Hematopoietic multipotent progenitor cell (in vitro differentiated cells): ENCODE data around the gene ZNF76. TPM values are rescaled to one million over a fixed set of nuclear protein-coding genes. Genes with fewer than 3 reads are reported as not detected.
"Not testable (repeated sequence)": the region's sequence is repeated elsewhere in the genome, so short reads cannot be mapped to it uniquely, and the experiment has no call there.

Source experiments
- DNase-seq, 3 donors: peaks; one replicate each; pipeline ENCODE4 v3.0.0-alpha.2; 2011 to 2015; ENCODE audit warnings: low read depth in 2 of 3, low spot score in 2 of 3
- total RNA-seq: library from RNA; depleted of rRNA; stranded (reverse); fragments of >200 nt; gene quantifications from one replicate; pipeline ENCODE4 v1.2.3, GENCODE V29; 2012

Gene ZNF76
- total RNA-seq, 1 donor, result 51.2 TPM

DNA sequence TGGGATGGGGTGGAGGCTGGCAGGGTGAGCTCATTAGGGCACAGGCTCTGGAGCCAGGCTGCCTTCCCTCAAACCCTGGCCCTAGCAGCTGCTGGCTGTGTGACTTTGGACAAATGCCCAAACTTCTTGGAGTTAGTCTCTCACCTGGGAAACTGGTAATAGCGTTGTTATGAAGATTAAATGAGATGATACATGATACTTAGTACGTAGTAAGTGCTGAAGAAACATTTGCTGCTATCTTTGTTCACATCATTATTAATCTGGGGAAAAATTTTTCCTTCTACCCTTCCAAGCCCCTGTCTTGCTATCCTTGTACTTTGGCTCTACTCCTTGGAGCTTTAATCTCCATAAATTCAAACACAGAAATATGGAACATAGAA is 60.5 kb downstream of the ZNF76 start:
- no peak for DNase-seq

DNA sequence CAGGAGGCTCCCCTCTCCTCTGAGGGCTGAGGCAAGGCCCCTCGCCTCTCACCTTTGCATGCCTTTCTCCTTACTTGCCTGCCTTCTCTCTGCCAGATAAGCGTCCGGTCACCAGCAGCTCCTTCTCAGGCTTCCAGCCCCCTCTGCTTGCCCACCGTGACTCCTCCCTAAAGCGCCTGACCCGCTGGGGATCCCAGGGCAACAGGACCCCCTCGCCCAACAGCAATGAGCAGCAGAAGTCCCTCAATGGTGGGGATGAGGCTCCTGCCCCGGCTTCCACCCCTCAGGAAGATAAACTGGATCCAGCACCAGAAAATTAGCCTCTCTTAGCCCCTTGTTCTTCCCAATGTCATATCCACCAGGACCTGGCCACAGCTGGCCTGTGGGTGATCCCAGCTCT is 61.6 kb downstream of the ZNF76 start:
- no peak for DNase-seq

DNA sequence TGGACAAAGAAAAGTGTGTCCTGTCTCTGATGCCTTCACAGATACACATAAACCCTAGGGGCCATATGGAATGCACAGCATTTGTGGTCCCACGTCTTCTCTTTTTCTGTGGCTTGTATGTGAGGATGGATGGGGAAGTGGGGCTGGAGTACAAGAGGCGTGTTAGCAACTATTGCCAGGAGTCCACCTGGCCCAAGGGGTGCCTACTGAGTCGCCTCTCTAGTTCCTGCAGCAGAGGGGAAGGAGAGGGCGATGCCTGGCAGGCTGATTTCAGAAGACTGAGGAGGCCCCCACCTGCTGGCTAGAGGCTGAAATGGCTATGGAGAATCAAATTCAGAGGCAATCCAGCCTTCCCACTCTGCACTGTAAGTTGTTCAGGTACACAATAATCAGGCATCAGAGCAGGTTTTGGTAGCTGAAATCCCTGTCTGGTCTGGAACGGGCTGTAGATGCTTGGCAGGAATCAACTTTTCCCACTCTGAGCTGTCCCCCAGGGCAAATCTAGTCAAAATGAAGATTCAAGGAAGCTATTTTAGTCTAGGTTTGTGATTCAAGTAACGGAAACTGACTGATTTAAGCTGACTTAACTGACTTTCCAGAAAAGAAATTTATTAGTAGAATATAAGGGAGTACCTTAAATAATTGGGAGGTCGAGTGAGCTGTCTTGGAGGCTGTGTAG is 68.0 kb downstream of the ZNF76 start:
- DNase-seq, result peak in 2 of 3 donors; percentile 74 to 85

DNA sequence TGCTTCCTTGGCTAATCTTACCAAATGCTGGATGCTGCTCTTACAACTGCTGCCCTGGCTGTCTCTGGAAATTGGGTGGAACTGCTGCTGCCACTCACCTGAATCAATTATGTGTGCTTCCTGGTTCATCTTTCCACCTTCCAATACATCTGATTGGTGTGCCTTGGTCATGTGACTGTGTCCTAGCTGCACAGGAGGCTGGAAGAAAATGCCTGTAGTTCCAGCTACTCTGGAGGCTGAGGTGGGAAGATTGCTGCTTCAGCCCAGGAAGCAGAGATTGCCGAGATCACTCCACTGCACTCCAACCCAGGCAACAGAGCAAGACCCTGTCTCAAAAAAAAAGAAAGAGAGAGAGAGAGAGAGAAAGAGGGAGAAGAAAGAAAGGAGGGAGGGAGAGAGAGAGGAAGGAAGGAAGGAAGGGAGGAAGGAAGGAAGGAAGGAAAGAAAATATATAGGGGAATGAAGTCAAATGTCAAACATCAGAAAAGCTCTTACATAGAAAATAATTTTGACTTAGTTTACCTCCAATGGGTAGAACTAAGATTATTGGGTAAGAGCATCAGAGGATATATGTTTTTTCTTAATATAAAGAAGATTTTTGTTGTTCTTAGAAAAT is 68.7 kb downstream of the ZNF76 start:
- no peak for DNase-seq

DNA sequence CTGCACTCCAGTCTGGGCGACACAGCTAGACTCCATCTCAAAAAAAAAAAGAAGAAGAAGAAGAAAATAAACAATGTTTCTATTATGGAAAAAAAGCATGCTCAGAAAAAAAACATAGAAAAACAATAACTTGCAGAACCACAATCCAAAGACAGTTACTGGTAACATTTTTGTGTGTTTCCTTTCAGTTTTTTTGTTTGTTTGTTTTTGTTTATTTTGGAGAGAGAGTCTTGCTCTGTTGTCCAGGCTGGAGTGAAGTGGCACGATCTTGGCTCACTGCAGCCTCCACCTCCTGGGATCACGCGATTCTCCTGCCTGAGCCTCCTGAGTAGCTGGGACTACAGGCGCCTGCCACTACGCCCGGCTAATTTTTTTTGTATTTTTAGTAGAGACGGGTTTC is 69.4 kb downstream of the ZNF76 start:
- not testable (repeated sequence) for DNase-seq

DNA sequence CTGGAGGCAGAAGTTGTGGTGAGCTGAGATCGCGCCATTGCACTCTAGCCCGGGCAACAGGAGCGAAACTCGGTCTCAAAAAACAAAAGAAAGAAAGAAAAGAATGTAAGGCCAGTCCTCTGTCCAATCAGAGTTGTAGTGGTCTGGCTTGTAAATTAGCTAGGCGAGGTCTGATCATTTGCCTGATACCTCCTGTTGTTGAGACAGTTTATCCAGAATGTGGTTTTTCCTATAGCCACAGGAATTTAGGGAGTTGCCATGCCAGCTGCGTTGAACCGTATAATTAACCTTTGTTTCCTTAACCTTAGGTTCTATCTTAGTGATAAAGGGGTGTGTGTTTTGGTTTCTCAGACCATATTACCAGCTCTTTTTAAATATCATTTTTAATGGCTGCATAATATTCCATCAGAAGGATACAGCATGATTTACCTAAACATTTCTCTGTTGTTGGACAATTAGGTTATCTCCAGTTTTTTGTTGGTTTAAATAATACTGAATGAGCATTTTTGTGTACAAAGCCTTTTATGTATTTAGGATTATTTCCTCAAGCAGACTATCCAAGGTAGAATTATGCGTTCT is 71.1 kb downstream of the ZNF76 start:
- DNase-seq, result no peak

DNA sequence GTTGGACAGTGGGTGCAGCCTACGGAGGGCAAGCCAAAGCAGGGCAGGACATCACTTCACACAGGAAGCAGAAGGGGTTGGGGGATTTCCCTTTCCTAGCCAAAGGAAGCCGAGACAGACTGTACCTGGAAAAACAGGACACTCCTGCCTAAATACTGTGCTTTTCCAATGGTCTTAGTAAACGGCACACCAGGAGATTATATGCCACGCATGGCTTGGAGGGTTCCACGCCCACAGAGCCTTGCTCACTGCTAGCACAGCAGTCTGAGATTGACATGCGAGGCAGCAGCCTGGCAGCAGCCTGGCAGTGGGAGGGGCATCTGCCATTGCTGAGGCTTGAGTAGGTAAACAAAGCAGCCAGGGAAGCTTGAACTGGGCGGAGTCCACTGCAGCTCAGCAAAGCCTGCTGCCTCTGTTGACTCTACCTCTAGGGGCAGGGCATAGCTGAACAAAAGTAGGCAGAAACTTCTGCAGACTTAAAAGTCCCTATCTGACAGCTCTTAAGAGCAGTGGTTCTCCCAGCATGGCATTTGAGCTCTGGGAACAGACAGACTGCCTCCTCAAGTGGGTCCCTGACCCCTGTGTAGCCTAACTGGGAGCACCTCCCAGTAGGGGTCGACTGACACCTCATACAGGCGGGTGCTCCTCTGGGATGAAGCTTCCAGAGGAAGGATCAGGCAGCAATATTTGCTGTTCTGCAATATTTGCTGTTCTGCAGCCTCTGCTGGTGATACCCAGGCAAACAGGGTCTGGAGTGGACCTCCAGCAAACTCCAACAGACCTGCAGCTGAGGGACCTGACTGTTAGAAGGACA is 72.7 kb downstream of the ZNF76 start:
- DNase-seq, result not testable (repeated sequence)

DNA sequence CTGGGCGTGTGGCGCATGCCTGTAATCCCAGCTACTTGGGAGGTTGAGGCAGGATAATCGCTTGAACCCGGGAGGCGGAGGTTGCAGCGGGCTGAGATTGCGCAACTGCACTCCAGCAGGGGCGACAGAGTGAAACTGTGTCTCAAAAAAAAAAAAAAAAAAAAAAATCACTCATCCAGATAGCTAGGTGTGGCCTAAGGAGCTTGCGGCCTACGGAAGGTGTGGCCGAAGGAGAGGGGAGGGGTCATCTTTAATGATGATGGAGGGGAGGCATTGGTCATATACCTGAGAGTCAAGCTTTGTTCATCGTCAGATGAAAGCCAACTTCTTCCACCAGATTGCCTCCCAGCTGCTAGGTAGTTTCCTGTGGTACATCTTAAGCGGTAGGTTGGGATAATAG is 82.0 kb downstream of the ZNF76 start:
- DNase-seq, result no peak

DNA sequence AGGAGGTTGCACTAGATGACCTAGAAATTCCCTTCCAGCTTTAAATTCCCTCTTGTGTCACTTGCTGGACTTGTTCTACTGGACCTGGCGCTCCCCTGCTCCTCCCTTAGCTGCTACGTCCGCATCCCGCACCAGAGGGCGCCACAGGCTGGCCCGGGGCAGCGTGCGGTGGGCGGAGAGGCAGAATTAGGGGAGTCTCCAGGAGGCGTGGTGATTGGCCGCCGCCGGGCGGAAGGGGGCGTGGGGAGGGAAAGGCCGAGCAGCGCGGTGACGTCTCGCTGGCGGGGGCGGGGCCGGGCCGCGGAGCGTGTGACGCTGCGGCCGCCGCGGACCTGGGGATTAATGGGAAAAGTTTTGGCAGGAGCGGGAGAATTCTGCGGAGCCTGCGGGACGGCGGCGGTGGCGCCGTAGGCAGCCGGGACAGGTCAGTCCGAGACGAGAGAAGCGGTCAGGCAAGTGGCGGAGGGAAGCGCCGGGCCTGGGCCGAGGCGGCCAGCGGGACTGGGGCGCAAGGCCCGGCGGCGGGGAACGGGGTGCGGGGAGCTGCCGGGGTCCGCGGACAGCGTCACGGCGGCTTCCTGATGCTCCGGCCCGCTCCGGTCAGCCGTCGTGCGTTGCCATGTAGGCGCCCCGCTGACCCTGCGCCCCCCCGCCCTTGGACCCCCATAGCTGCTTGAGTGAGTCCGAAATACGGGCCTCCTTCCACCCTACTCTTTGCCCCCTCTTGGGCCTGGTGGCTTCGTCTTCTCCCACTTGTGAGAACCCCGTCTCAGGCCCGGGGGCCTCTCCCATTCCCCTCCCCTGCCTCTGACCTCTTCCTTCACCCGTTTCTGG is 82.9 kb downstream of the ZNF76 start, which contains the start of gene PPARD:
Gene PPARD, plus strand, starts transcription at position 301 of the 834 bp plus-strand sequence. CDS start 68,530 bp downstream, outside the sequence.
- DNase-seq, result peak; percentile 91 to 93 (median 92)

DNA sequence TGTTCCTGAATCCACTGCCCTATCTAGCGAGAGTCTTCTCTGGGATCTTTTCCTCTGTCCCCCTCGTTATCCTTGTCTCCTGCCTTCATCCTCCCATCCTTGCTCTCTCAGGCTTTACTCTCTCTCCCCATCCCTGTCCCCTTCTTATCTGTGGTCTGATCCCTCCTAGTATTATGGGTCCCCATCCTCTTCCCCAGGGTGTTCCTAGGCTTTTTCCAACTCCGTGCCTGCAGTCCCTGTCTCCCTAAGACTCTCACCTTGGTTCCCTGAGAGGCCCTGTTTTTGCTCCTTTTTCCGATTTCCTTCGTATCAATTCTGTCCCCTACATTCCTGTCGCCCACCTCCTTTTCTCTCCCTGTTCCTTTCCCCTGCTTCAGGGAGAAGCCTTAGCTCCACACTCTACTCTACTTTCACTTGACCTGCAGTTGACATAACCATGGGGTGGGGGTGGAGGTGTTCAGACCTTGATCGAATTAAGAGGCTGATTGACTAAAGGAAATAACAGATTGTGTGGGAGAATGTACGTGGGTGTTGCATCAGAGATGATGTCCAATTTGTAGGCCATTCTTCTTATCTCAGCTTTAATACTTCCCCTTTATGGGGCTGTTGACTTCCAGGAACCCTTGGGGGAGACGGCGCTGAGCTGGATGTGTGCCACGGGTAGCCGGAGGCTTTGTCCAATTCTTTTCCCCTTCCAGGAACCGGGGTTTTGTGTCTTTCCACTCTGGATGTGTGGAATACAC is 83.7 kb downstream of the ZNF76 start:
- DNase-seq, result peak in 2 of 3 donors; percentile 53 to 68

DNA sequence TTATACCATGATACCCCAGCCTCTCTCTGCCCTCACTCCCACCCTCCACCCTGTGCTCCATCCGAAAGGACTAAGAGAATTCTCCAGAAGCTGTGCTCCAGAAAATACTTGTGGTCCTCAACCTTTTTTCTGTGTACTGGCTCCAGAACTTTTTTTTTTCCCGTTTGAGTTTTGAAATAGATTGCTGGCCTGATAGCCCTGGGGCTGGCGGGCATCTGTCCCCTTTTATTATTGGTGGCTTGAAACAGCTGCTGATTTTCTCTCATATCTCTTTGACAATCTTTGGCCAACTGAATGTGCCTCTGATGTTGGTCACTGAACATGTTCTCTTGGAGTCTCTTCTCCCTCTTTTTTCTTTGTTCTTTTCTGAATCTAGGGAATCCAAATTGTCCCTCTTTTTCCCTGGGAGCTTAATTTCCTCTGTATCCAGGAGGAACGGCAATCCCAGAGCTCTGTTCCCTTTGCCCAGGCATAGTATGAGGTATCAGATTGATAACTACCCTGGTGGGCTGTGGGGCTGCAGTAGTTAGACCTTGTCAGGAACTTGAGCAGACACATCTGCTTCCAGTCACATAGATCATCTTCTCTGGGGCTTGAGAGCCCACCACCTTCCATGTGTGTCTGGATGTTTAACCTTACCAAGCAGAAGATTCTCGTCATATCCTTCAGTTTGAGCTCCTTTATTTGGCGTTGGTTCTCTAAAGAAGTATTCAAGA is 84.5 kb downstream of the ZNF76 start:
- no peak for DNase-seq

Other genes with a start within 250 kb of the ZNF76 start
- gene TCP11, start 118.4 kb upstream of the ZNF76 start, total RNA-seq, result 2.2 TPM
- not detected for gene SCUBE3, start 45.8 kb upstream of the ZNF76 start, total RNA-seq
- 80.5 TPM for gene DEF6, start 38.1 kb downstream of the ZNF76 start, total RNA-seq
- gene PPARD, start 82.8 kb downstream of the ZNF76 start, total RNA-seq, result 1.3 TPM
- 9.7 TPM for gene FANCE, start 192.6 kb downstream of the ZNF76 start, total RNA-seq
- 3,900 TPM for gene RPL10A, start 208.7 kb downstream of the ZNF76 start, total RNA-seq
- gene TEAD3, start 237.3 kb downstream of the ZNF76 start, total RNA-seq, result 0.54 TPM